Osteocyte (in vitro differentiated cells): Measurements from ENCODE around the gene POMGNT2. TPM values are rescaled to one million over a fixed set of nuclear protein-coding genes. Genes with fewer than 3 reads are reported as not detected.
A peak's percentile ranks its signal among the peaks of the same experiment; 100 is the strongest.

Source experiments
- DNase-seq: peaks from one replicate; pipeline ENCODE4 v3.0.0; 2021; ENCODE audit warnings: mixed read lengths; ENCODE audit not compliant: unreplicated experiment; ENCODE audit errors: extremely low spot score
- H3K27ac Mint-ChIP-seq: one replicate; pipeline ENCODE4 v1.8.0; 2021; ENCODE audit warnings: mild to moderate bottlenecking, mixed read lengths; ENCODE audit not compliant: unreplicated experiment
- H3K27me3 Mint-ChIP-seq: one replicate; pipeline ENCODE4 v1.8.0; 2021; ENCODE audit warnings: mixed read lengths; ENCODE audit not compliant: unreplicated experiment
- H3K36me3 Mint-ChIP-seq: one replicate; pipeline ENCODE4 v1.8.0; 2021; ENCODE audit warnings: mixed read lengths; ENCODE audit not compliant: unreplicated experiment
- H3K4me1 Mint-ChIP-seq: one replicate; pipeline ENCODE4 v1.8.0; 2021; ENCODE audit warnings: mixed read lengths; ENCODE audit not compliant: unreplicated experiment
- H3K4me3 Mint-ChIP-seq: one replicate; pipeline ENCODE4 v1.8.0; 2021; ENCODE audit warnings: mild to moderate bottlenecking, moderate library complexity, mixed read lengths; ENCODE audit not compliant: unreplicated experiment
- H3K9me3 Mint-ChIP-seq: one replicate; pipeline ENCODE4 v1.8.0; 2021; ENCODE audit warnings: mixed read lengths; ENCODE audit not compliant: unreplicated experiment
- total RNA-seq: library from RNA; stranded (reverse); gene quantifications from 2 replicates; pipeline ENCODE4 v1.2.1, GENCODE V29; 2021
- TF ChIP-seq, protein P1 (sequence below): fragments of 200-600 bp; sonication (generic); IDR thresholded peaks from 2 replicates; pipeline ENCODE4 v1.5.0; 2021; ENCODE audit warnings: antibody characterized with exemption, mild to moderate bottlenecking, moderate library complexity

POMGNT2 gene
- total RNA-seq, 1 donor from 2014 or later, result 16.1 TPM

DNA sequence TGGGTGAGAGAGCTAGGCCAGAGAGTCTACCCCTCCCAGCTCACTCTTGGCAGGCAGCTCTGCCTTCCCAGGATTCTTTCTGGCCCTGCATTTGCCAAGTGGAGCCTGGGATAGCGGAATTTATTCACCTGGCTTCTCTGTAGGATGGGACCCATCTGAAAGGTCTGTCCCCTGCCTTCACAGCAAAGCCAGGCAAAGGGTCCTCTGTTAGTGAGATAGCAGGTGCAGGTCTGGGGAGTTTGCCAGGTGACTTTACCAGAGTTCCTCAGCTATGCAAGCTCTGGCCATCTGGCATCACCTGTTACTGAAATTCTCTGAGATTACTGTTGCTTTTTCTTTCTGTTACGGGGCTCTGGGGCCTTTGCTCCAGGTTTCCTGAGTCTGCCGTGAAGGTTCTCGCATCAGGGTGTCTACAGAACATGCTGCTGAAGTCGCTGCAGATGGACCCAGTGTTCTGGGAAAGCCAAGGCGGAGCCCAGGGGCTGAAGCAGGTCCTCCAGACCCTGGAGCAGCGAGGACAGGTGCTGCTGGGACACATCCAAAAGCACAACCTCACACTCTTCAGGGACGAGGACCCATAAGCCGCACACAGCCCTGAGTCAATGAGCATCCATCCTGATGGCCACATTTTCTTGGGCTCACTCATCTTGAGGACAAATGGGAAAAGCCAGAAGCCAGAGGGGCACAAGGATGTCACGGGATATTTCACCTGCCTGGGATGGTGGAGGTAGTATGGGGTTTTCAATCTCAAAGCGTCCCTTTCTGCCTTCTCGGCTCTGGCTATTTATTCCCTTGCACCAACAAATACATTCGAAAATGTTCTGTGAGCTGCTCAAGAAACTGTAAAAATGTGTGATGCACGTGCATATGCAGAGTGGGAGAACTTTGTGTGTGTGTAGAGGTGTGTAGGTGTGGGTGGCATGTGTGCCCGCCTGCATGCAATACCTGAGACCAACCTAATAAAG, 49.8 kb downstream of the POMGNT2 start:
- H3K36me3 Mint-ChIP-seq, result no peaks in the 10 kb centered on the region
- H3K9me3 Mint-ChIP-seq, result peaks cover 2% of the 10 kb centered on the region
- no peak overlapping the region for H3K27ac Mint-ChIP-seq
- H3K4me3 Mint-ChIP-seq, result no peak overlapping the region
- H3K27me3 Mint-ChIP-seq, result peaks cover 5% of the 10 kb centered on the region
- peak; percentile 64 for DNase-seq
- H3K4me1 Mint-ChIP-seq, result no peaks in the 10 kb centered on the region
- TF ChIP-seq, protein P1, sequence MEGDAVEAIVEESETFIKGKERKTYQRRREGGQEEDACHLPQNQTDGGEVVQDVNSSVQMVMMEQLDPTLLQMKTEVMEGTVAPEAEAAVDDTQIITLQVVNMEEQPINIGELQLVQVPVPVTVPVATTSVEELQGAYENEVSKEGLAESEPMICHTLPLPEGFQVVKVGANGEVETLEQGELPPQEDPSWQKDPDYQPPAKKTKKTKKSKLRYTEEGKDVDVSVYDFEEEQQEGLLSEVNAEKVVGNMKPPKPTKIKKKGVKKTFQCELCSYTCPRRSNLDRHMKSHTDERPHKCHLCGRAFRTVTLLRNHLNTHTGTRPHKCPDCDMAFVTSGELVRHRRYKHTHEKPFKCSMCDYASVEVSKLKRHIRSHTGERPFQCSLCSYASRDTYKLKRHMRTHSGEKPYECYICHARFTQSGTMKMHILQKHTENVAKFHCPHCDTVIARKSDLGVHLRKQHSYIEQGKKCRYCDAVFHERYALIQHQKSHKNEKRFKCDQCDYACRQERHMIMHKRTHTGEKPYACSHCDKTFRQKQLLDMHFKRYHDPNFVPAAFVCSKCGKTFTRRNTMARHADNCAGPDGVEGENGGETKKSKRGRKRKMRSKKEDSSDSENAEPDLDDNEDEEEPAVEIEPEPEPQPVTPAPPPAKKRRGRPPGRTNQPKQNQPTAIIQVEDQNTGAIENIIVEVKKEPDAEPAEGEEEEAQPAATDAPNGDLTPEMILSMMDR, result no peak

DNA sequence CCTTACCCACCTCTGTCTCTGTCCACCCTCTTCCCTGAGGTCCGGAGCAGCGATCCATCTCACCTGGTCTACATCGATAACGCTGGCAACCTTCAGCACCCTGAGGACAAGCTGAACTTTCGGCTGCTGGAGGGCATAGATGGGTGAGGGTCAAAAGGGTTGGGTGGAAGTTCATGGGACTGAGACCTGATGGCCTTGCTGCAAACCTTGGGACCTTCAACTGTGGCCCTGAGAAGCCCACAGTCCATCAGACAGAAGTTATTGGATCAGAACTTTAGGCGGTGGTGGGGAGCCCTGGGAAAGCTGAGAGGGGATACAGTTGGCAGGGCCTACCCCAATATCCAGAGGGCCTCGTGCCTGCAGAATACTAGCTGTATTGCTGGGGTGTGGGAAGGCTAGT, 50.5 kb downstream of the POMGNT2 start:
- Mint-ChIP-seq H3K36me3 (no peaks in the 10 kb centered on the region), H3K9me3 (peaks cover 9% of the 10 kb centered on the region), H3K27me3 (peaks cover 5% of the 10 kb centered on the region), H3K4me3 (no peak overlapping the region), H3K27ac (no peak overlapping the region), H3K4me1 (no peaks in the 10 kb centered on the region)
- DNase-seq, result peak; percentile 62
- TF ChIP-seq, protein P1, result no peak

DNA sequence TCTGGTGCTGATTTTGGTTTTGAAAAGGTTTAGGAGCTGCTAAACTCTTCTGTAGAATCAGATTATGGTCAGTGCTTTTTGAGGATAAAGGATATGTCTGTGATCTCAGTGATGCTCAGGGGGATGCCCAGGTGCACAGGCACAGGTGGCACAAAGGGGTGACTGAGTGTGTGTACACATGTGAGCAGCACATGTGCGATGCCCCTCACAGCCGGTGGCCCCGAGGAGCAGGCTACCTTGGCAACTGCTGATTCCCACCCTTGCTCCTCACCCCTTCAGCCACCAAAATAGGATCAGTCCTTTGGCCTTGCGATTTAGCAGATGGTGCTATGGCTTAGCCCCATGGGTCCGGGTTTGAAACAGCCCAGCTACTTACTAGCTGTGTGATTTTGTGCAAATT, 51.1 kb downstream of the POMGNT2 start:
- Mint-ChIP-seq H3K27me3 (peaks cover 5% of the 10 kb centered on the region), H3K9me3 (peaks cover 15% of the 10 kb centered on the region), H3K27ac (no peak overlapping the region), H3K36me3 (no peaks in the 10 kb centered on the region), H3K4me1 (no peaks in the 10 kb centered on the region), H3K4me3 (no peak overlapping the region)
- TF ChIP-seq, protein P1, result no peak
- DNase-seq, result peak; percentile 65

DNA sequence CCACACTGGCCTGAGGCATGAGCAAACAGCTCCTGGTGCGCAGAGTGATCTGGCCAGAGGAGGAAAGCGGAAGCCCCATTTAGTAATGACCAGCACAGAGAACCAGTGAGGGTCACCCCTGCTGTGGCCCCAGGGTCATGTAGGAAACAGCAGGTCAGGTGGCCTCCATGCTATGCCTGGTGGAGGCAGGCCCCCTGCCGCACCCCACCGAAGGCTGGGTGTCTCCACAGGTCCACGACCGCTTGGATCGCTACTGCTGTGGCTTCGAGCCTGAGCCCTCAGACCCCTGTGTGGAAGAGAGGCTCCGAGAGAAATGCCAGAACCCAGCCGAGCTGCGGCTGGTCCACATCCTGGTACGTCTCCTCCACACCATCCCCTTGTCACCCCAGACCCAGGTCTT, 52.6 kb downstream of the POMGNT2 start:
- H3K9me3 Mint-ChIP-seq, result peaks cover 19% of the 10 kb centered on the region
- H3K27me3 Mint-ChIP-seq, result peaks cover 5% of the 10 kb centered on the region
- no peak overlapping the region for H3K27ac Mint-ChIP-seq
- TF ChIP-seq, protein P1, result no peak
- no peak overlapping the region for H3K4me3 Mint-ChIP-seq
- no peaks in the 10 kb centered on the region for H3K36me3 Mint-ChIP-seq
- no peaks in the 10 kb centered on the region for H3K4me1 Mint-ChIP-seq
- DNase-seq, result peak; percentile 82

DNA sequence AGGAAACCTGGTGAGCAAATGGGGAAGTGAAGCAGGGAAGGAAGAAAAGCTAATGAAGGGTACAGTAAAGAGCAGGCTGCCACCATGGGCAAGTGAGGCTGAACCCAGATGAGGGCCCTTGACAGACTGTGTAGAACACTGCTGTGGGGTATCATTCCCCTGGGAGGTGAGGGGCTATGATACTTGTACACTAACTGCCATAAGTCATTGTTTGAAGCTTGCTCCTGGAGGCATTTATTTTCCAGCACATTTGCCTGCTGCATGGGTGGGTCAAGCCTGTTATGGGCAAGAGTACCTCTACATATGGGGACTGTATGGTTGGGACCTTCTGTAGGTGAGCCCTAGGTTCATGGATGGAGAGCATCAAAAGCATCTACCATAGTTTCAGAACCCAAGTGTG, 57.4 kb downstream of the POMGNT2 start:
- H3K36me3 Mint-ChIP-seq, result no peaks in the 10 kb centered on the region
- no peak overlapping the region for H3K27ac Mint-ChIP-seq
- H3K27me3 Mint-ChIP-seq, result no peaks in the 10 kb centered on the region
- peaks cover 44% of the 10 kb centered on the region for H3K9me3 Mint-ChIP-seq
- TF ChIP-seq, protein P1, result no peak
- peak; percentile 44 for DNase-seq
- H3K4me1 Mint-ChIP-seq, result no peaks in the 10 kb centered on the region
- no peak overlapping the region for H3K4me3 Mint-ChIP-seq
